MM.1S (cell line): Measurements from ENCODE around the gene EVI5L.
A peak's percentile ranks its signal among the peaks of the same experiment; 100 is the strongest.
"Not testable (repeated sequence)": the region's sequence is repeated elsewhere in the genome, so short reads cannot be mapped to it uniquely, and the experiment has no call there.

ENCODE experiments used
- DNase-seq: peaks from one replicate; pipeline ENCODE4 v3.0.0-alpha.2; 2015
- H2AFZ ChIP-seq: fragments of 300-600 bp; sonication (generic); 2 replicates; pipeline ENCODE4 v1.6.0; 2016; ENCODE audit warnings: antibody characterized with exemption, low read length
- H3F3A ChIP-seq: fragments of 300-600 bp; sonication (generic); 2 replicates; pipeline ENCODE4 v1.6.1; 2016; ENCODE audit warnings: mild to moderate bottlenecking, antibody characterized with exemption, low read length, moderate library complexity, mixed read lengths; ENCODE audit not compliant: insufficient read depth
- H3K27ac ChIP-seq: fragments of 300-600 bp; sonication (generic); 2 replicates; pipeline ENCODE4 v1.5.1; 2016; ENCODE audit warnings: mild to moderate bottlenecking, low read length
- H3K27me3 ChIP-seq: fragments of 300-600 bp; sonication (generic); replicated peaks from 2 replicates; pipeline ENCODE4 v1.6.0; 2016; ENCODE audit warnings: low read length; ENCODE audit not compliant: insufficient read depth
- H3K36me3 ChIP-seq: fragments of 300-600 bp; sonication (generic); replicated peaks from 2 replicates; pipeline ENCODE4 v1.6.1; 2016; ENCODE audit warnings: mild to moderate bottlenecking, low read length, mixed read lengths; ENCODE audit not compliant: insufficient read depth
- H3K4me1 ChIP-seq: fragments of 300-600 bp; sonication (generic); 2 replicates; pipeline ENCODE4 v1.6.1; 2016; ENCODE audit warnings: low read length, mixed read lengths
- H3K4me2 ChIP-seq: fragments of 300-600 bp; sonication (generic); 2 replicates; pipeline ENCODE4 v1.6.0; 2016; ENCODE audit warnings: low read depth, low read length
- H3K4me3 ChIP-seq: fragments of 300-600 bp; sonication (generic); 2 replicates; pipeline ENCODE4 v1.5.1; 2016; ENCODE audit warnings: low read length, mixed read lengths
- H3K79me2 ChIP-seq: fragments of 300-600 bp; sonication (generic); 2 replicates; pipeline ENCODE4 v1.6.1; 2016; ENCODE audit warnings: mixed run types, low read length, mixed read lengths
- H3K9ac ChIP-seq: fragments of 300-600 bp; sonication (generic); 2 replicates; pipeline ENCODE4 v1.6.1; 2016; ENCODE audit warnings: low read length, mixed read lengths
- H3K9me2 ChIP-seq: fragments of 300-600 bp; sonication (generic); replicated peaks from 2 replicates; pipeline ENCODE4 v1.6.1; 2016; ENCODE audit warnings: mild to moderate bottlenecking, low read length, mixed read lengths; ENCODE audit not compliant: insufficient read depth
- H3K9me3 ChIP-seq: fragments of 300-600 bp; sonication (generic); replicated peaks from 2 replicates; pipeline ENCODE4 v1.6.1; 2016; ENCODE audit warnings: mild to moderate bottlenecking, low read length, mixed read lengths; ENCODE audit not compliant: insufficient read depth
- H4K20me1 ChIP-seq: fragments of 300-600 bp; sonication (generic); 2 replicates; pipeline ENCODE4 v1.6.1; 2016; ENCODE audit warnings: mild to moderate bottlenecking, low read length, moderate library complexity, mixed read lengths; ENCODE audit not compliant: insufficient read depth
- CTCF ChIP-seq: fragments of 300-600 bp; sonication (generic); IDR thresholded peaks from 2 replicates; pipeline ENCODE4 v1.5.1; 2016; ENCODE audit warnings: antibody characterized with exemption, low read length, mixed read lengths
- EZH2 ChIP-seq: fragments of 300-600 bp; sonication (generic); optimal IDR thresholded peaks from 2 replicates; pipeline ENCODE3; 2017; ENCODE audit warnings: low read depth, mild to moderate bottlenecking, antibody characterized with exemption, low read length, mixed read lengths
- EZH2phosphoT487 ChIP-seq: fragments of 300-600 bp; sonication (generic); IDR thresholded peaks from 2 replicates; pipeline ENCODE4 v1.6.1; 2018; ENCODE audit warnings: antibody characterized with exemption, low read length

The EVI5L gene

GRCh38 chr19:7888826-7889217 lies 58.8 kb downstream of the EVI5L start:
- Histone ChIP-seq H3K79me2 (no peaks in the 10 kb centered on the region), H3K27me3 (peaks cover 79% of the 10 kb centered on the region), H3K36me3 (no peaks in the 10 kb centered on the region), H2AFZ (no peak overlapping the region), H3K4me3 (no peak overlapping the region), H3K9me2 (no peaks in the 10 kb centered on the region), H3K4me2 (no peak overlapping the region), H3K9ac (no peak overlapping the region), H3F3A (no peaks in the 10 kb centered on the region), H3K4me1 (no peaks in the 10 kb centered on the region), H4K20me1 (no peaks in the 10 kb centered on the region), H3K9me3 (no peaks in the 10 kb centered on the region), H3K27ac (no peak overlapping the region)
- DNase-seq, result no peak
- TF ChIP-seq EZH2phosphoT487, result no peak
- no peak for TF ChIP-seq CTCF
- no peak for TF ChIP-seq EZH2

- H3K4me3 ChIP-seq, H3K4me1 ChIP-seq, H4K20me1 ChIP-seq, H3K9ac ChIP-seq, H3K79me2 ChIP-seq, H2AFZ ChIP-seq, H3K36me3 ChIP-seq, H3K9me3 ChIP-seq, H3K9me2 ChIP-seq, H3K4me2 ChIP-seq, DNase-seq, H3K27ac ChIP-seq, H3F3A ChIP-seq: not testable (repeated sequence)
- H3K27me3 ChIP-seq, result peaks cover 72% of the 10 kb centered on the region
Measured at GRCh38 chr19:7893362-7894101, 63.5 kb downstream of the EVI5L start.

GRCh38 chr19:7894612-7895309 lies 64.7 kb downstream of the EVI5L start:
- no peak for DNase-seq
- no peak overlapping the region for H3K27ac ChIP-seq
- no peaks in the 10 kb centered on the region for H3K36me3 ChIP-seq
- peaks cover 68% of the 10 kb centered on the region for H3K27me3 ChIP-seq
- no peaks in the 10 kb centered on the region for H3K9me2 ChIP-seq
- no peak overlapping the region for H2AFZ ChIP-seq
- peak overlapping the region; percentile 9; the same call in 1 of the 2 replicates for H3K4me2 ChIP-seq
- no peaks in the 10 kb centered on the region for H3K9me3 ChIP-seq
- no peaks in the 10 kb centered on the region for H3F3A ChIP-seq
- TF ChIP-seq EZH2 (no peak), EZH2phosphoT487 (no peak), CTCF (no peak)
- H3K79me2 ChIP-seq, result no peaks in the 10 kb centered on the region
- H3K9ac ChIP-seq, result no peak overlapping the region
- H3K4me1 ChIP-seq, result no peaks in the 10 kb centered on the region
- no peaks in the 10 kb centered on the region for H4K20me1 ChIP-seq
- H3K4me3 ChIP-seq, result no peak overlapping the region

GRCh38 chr19:7895565-7895964 lies 65.5 kb downstream of the EVI5L start:
- Histone ChIP-seq H3K9ac (no peak overlapping the region), H3K36me3 (no peaks in the 10 kb centered on the region), H3K79me2 (no peaks in the 10 kb centered on the region), H3K4me3 (no peak overlapping the region), H3K27ac (no peak overlapping the region), H4K20me1 (no peaks in the 10 kb centered on the region), H3K9me3 (no peaks in the 10 kb centered on the region), H3K27me3 (peaks cover 67% of the 10 kb centered on the region), H3K4me1 (no peaks in the 10 kb centered on the region), H3K9me2 (no peaks in the 10 kb centered on the region), H3K4me2 (no peak overlapping the region), H2AFZ (no peak overlapping the region), H3F3A (no peaks in the 10 kb centered on the region)
- TF ChIP-seq EZH2, result no peak
- TF ChIP-seq CTCF, result no peak
- no peak for TF ChIP-seq EZH2phosphoT487
- DNase-seq, result no peak
